Retina (tissue), 1 donor: ENCODE results near the gene HPX.
"Not testable (repeated sequence)": the region's sequence is repeated elsewhere in the genome, so short reads cannot be mapped to it uniquely, and the experiment has no call there.

Source experiments
- DNase-seq: peaks from one replicate; pipeline ENCODE4 v3.0.0-alpha.2; 2016

The HPX gene

DNA sequence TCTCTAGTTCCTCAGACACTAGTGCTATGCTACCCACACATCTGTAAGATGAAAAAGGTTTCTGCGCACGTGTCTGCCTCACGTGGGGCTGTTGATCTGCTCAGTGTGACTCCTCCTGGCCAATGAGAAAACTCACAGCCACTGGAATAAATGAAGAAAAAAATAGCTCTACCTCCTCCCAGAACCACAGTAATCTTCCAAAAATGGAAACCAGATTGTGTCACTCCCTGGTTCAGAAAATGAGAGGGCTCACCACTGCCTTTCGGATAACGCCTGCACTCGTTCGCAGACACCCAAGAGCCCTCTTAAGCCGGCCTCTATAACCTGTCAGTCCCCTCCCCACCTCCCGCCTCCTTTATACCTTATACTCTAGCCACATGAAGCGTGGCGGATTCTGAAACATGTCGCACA lies 27.0 kb downstream of the HPX start:
- DNase-seq: no peak

DNA sequence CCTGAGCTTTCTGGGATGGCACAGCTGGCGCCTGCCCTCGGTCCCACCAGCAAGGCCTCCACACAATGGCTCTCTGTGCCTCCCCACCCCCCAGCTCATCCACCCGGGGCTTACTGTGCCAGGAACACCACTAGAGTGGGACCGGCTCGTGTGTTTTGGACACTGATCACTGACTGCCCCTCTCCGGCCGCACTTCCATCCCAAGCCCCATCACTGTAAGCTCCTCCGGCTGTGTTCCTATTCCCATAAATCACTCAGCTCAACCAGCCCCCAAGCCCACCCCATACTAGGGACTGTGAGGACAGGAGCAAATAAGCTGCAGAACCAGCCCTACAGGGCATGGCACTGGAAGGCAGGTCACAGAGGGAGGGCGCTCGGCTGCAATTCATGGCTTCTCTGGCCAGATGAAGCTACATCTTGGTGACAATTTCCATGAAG lies 29.2 kb downstream of the HPX start:
- DNase-seq: no peak

DNA sequence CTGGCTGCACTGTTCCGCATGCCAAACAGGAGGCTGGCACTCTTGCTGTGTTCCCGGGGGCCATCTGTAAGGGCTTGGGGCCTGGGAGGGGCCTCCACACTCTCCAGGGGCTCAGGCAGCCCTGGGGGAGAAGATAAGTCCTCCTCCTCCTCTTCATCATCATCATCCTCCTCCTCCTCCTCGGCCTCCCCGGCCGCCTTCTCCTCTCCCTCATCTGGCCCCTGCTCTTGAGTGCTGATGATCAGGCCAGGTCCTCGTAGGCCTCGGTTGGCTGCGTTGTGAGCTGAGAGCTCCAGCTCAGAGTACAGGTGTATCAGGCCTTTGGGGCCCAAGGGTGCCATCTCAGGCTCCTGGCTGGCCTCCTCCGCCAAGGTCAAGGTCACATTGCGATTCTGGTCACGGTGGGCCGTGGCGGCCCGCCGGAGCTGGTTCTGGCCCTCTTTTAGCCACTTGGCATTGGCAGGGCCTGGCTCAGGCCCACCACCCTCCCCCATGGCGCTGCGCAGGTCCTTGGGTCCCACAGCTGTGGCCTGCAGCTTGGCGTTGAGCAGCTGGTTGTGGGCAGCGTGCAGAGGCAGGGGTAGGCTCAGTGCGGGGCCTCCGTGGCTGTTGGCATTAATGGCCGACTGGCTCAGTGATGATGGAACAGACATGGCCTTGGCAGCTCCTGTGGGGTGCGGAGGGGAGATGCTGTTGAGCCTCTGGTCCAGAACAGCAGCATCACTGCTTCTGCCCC lies 29.9 kb downstream of the HPX start:
- DNase-seq: no peak

DNA sequence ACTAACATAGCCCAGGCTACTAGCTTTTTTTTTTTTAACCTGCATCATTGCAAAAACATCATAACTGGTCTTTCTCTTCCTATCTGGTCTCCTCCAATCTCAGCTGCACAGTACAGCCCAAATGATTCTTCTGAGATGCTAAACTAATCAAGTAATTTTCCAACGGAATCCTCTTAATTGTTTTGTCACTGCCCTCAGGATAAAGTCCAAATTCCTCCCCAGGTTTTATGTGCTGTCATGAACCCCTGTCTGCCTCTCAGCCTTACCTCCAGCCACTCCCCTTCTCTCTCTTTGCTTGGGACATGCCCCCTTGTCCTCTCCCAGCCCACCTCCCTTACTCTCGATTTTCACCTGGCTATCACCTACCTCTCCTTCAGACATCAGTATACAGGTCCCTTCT lies 34.4 kb downstream of the HPX start:
- DNase-seq: no peak

DNA sequence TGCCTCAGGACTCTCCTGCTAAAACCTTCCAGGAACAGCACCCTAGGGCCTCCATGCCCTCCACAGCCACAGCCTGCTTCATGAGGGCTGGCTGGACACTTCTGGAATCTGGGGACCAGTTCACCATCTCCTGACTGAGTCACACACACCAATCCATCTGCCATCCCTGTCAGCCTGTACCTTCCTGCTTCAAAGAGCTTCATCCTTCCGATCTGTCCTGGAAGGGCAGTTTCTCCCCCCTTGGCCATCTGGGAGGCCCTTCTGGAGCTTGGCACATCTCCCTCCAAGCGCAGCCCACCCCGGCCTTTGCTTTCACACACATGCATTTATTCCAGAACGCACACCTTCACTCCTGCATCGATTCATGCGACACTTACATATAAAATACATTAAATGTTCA lies 34.9 kb downstream of the HPX start:
- no peak for DNase-seq

DNA sequence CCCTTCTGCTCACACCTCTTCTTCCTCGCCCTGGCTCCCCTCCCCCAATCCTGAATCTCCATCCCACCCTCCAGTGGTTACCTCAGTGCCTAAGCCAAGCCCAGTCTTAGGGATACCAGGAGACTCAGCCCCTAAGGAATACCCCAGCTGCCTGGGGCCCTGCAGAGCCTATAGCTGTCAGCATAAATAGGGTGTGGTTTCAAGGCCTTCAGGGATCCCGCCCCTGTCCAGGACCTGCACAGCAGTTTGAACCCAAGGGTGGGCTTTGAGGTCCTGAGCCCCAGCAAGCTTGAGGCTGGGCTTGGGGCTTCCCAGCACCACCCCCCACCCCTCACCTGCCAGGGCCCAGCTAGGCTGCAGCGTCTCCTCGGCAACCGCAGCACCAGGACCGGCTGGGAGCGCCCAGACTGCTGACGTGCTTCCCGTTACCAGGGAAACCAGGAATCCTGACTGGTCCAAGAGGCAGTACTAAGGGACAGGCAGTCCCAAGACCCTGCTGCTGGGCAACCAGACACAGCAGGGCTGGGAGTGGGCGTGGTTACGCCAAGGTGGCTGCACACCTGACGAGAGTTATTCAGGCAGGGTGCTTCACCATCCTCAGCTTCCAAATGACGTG lies 35.6 kb downstream of the HPX start:
- DNase-seq: peak; percentile 77

DNA sequence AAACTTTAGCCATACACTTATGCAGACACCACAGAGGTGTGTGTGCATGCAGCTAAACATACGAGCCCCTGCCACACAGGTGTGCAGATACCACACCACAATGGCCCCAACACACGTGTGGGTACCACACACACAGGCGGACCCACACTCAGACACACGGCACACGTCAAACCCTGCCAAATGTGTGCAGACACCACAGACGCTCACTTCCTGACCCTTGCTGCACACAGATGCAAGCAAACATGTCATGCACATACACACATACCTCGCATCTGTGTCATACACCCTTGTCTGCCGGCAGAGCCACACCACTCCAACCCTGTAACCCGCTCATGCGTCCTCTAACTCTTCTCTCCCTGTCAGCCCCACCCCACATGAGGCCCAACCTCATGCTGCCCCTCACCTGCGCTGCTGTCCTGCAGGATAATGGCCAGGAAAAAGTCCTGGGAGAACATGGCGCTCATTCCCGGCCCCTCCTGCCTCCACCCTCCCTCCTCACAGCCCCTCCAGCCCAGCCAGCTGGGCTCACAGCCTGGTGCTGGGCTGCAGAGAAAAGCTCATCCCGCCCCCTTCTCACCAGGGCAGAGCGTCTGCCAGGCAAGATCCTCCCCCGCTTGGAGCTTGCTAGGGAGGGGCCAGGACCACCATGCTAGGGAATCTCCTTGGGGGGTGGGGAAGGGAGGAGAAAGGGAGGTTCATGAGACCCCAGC lies 36.3 kb downstream of the HPX start:
- DNase-seq: peak; percentile 54

DNA sequence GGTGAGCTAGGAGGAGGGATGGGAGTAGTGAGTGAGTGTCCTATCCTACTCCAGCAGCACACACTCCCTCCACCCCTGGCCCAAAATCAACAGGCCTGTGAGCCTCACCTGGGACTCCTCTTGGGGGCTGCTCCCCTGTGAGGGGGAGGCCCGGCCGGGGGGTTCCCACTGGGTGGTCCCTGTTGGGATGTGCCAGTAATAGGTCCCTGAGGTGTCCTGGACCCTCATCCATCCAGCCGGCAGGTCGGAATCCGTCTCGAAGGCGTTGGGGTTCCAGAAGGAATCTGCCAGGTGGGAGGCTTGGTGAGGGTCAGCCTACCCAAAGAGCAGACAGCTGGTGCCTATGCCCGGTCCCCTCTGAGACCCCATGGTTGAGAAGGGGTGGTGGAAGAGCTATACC lies 37.2 kb downstream of the HPX start:
- DNase-seq: no peak

DNA sequence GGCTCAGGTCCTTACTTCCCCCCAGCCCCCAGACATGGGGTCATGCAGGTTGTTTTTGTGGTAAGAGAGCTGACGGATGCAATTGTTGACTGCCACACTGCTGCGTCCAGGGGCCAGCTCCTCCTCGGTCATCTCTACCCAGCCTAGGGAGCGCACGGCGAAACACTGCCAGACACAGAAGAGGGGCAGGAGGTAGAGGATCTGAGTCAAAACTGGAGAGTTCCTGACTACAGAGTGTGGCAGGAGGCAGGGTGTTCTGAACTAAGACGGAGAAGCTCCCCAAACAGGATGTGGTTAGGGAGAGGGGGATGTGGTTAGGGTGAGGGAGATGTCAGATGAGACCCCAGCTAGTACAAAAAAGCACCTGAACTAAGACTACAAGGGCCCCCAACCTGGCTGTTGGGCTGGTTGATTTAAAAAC lies 38.2 kb downstream of the HPX start:
- no peak for DNase-seq

DNA sequence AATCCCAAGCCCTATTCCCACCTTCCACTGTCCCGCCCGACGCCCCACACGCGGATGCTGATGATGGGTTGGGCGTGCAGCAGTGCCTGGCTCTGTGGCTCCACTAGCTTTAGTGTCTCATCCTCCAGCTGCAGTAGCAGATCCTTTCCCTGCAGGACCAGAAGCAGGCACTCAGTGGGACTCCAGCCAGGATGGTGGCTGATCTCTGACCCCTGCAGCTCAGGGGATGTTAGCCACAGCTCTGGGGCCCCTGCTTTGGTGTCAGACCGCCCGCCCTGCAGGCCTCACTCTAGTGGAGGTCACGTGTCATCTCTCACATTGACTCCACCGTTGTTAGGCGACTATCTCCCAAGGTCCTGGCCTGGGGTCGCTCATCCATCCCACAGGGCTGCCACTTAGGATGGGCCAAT lies 38.7 kb downstream of the HPX start:
- no peak for DNase-seq

DNA sequence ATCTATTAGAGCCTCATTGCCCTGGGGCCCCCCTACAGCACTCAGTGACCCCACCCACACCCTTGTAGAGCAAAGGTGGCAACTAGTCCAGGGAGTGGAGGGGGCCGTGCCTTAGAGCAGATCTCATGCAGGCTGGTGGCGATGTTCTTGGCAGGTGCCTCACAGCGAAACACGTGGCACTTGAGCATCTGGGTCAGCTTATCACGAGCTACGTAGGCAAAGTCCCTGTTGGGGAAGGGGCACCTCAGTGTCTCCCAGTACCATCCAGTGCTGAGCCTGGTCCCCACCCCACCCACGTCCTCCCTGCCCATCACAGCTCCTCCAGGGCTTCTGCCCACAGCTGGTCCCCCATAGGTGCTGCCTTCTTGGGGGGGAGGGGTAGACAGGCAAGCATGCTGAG lies 39.3 kb downstream of the HPX start:
- no peak for DNase-seq

DNA sequence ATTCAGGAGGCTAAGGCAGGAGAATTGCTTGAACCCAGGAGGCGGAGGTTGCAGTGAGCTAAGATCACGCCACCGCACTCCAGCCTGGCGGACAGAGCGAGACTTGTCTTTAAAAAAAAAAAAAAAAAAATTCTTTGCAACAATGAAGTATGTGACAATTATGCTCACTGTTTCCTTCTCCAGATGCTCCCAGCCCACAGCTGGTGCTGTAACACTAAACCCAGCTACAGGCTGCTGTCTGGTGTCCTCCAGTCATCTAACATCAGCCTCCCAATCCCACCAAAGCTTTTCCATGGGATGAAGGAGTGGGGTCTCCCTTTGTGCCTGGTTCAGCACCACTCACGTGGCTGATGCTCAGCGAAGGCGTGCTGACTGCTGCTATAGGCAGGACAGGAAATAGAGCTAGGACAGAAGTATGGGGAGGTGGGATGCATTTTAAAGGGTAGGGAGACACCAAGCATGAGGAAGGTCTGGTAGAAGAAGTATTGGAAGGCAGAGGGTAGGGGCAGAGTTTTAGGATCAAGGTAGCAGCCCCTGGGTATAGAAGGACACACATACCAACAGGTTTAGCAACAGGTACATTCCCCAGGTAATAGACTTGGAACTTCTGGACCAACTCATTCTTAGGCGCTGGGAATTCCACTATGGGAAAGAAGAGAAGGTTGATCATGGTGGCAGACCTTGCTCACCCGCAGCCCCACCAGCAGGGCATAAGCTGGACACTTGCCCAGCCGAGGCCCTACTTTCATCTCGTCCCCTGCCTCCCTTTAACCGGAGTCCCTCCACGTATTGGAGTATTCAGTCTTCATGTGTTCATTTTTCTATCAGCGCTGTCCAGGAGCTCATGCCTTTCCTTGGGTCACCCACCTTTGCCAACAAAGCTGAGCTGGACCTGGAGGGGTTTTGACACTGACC lies 40.1 kb downstream of the HPX start:
- no peak for DNase-seq

DNA sequence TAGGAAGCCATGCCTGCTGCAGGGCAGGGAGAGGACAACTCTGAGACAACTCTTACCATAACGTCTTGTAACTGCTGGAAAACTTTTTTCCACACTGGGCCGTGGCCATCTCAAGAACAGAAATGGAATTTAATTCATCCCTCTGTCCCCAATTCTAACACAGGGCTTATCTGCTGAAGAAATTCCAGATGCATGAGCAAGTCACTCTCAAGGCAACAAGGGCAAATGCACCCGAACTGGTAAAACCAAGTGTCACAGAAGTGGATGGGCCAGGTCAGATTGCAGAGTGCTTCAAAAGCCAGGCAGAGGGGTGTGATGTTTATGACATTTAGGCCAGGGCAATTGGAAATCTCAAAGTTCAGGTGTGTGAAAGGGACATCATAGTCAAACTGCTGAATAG lies 43.2 kb downstream of the HPX start:
- no peak for DNase-seq

DNA sequence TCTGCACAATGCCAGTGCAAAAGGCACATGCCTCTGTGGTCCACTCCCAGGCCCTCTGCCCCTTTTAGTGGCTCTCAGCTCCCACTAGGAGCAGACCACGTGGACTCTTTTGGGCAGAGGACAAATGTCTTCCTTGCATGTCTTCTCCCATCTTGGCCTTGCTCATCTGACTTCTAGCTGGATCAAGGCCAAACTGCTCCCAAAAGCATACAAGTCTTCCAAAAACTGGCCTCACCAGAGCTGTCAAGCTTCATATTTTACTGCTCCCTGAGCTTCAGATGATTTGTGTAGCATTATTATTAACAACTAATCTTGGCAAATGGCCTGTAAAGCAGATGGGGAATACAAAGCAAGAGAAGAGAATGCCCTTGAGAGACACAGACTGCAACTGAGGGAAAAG lies 43.6 kb downstream of the HPX start:
- no peak for DNase-seq

DNA sequence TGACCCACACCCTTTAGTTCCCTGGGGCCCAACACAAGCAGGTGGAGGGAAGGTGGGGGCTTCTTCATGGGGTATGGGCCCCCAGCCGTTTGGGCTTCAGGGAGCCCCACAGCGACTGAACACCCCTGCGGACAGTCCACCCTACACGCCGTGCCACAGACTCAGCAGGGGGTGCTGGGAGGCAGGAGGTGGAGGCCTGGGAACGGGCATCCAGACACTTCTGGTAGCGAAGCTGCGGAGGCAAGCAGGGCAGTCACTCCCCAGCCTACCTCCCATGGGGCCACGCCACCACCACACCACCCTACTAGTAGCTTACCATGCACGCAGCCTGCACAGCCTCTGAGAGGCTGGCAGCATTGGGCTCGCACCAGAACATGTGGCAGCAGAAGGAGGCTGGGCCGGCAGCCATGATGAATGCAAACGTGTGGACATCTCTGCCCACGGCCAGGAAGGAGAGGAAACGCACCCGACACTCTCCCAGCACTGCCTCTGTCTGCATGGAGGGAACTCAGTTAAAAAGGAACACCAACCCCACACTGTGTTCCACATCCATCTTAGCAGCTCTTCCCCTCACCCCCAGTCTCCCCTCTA lies 45.2 kb downstream of the HPX start:
- DNase-seq: no peak

DNA sequence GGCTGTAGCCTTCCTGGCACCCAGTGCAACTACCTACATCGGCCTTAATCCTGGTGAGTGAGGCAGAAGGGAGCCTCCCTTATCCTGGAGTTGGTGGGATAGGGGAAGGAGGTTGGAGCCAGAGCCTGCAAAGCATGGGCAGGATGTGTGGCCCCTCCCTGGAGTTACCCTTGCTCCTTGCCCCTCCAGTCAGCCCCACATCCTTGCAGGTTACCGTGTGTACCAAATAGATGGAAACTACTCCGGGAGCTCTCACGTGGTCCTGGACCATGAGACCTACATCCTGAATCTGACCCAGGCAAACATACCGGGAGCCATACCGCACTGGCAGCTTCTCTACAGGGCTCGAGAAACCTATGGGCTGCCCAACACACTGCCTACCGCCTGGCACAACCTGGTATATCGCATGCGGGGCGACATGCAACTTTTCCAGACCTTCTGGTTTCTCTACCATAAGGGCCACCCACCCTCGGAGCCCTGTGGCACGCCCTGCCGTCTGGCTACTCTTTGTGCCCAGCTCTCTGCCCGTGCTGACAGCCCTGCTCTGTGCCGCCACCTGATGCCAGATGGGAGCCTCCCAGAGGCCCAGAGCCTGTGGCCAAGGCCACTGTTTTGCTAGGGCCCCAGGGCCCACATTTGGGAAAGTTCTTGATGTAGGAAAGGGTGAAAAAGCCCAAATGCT lies 46.7 kb downstream of the HPX start:
- no peak for DNase-seq

DNA sequence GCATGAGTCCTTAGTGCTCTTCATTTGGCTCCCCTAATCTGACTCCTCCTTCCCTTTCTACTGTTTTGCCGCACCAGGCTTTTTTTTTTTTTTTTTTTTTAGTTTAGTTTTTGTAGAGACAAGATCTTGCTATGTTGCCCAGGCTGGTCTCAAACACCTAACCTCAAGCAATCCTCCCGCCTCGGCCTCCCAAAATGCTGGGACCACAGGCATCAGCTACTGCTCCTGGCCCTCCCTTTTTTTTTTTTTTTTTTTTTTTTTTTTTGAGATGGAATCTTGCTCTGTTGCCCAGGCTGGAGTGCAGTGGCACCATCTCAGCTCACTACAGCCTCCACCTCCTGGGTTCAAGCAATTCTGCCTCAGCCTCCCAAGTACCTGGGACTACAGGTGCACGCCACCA lies 48.5 kb downstream of the HPX start:
- DNase-seq: not testable (repeated sequence)

DNA sequence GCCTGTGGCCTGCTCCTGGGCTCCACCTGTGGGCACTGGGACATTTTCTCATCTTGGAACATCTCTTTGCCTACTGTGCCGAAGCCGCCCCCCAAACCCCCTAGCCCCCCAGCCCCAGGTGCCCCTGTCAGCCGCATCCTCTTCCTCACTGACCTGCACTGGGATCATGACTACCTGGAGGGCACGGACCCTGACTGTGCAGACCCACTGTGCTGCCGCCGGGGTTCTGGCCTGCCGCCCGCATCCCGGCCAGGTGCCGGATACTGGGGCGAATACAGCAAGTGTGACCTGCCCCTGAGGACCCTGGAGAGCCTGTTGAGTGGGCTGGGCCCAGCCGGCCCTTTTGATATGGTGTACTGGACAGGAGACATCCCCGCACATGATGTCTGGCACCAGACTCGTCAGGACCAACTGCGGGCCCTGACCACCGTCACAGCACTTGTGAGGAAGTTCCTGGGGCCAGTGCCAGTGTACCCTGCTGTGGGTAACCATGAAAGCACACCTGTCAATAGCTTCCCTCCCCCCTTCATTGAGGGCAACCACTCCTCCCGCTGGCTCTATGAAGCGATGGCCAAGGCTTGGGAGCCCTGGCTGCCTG lies 49.2 kb downstream of the HPX start:
- DNase-seq: no peak

DNA sequence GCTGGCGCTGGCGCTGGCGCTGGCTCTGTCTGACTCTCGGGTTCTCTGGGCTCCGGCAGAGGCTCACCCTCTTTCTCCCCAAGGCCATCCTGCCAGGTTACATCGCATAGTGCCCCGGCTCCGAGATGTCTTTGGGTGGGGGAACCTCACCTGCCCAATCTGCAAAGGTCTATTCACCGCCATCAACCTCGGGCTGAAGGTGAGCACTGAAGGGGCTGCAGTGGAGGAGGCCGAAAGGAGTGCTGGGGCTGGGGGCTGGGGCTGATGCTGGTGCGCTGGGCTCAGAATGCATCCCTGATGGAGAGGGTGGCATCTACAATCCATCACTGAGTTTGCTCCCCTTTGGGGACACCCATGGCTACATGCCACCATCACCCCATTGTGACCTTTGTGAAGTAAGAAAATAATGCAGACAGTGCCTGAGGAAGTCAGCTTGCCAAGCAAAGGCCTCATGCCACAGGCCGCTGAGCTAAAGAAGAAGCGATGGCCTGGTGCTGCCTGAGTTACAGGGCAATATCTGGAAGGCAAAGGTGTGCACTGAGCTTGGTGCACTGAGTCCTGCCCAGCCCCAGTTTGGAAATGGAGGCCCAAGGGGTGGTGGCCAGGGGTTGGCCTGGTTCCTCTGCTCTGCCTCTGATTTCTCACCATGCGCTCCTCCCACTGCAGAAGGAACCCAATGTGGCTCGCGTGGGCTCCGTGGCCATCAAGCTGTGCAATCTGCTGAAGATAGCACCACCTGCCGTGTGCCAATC lies 49.9 kb downstream of the HPX start:
- DNase-seq: no peak

DNA sequence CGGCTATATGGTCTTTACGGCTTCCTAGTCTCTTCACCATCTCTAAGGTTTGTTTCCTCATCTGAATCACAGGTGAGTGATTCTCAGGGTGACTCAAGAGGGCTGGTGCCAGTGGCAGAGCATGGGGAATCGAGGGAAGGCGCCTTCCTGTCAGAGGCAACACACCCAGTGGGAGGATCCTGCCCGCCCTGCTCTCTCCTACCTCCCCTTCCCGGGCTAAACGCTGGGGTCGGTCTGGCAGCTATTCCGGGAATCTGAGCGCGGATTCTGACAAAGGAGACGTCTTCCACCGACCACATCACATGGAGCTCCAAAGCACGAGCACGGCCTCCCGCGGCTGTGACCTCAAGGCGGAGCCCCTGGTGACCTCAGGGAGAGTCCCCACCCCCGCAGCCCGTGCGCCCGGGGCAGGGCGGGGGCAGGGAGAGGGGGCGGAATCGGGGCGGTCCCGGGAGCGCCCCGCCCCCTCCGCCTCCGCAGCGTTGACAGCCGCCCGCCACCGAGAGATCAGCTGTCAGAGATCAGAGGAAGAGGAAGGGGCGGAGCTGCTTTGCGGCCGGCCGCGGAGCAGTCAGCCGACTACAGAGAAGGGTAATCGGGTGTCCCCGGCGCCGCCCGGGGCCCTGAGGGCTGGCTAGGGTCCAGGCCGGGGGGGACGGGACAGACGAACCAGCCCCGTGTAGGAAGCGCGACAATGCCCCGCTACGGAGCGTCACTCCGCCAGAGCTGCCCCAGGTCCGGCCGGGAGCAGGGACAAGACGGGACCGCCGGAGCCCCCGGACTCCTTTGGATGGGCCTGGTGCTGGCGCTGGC lies 50.7 kb downstream of the HPX start, which contains the start of gene SMPD1:
Gene SMPD1, plus strand, starts transcription at position 570 of the 813 bp plus-strand sequence. Its CDS starts 125 bp downstream, at position 695.
- peak; percentile 93 for DNase-seq
